ENCODE measurements around the gene ADAMTSL3.
"Not testable (repeated sequence)": the region's sequence is repeated elsewhere in the genome, so short reads cannot be mapped to it uniquely, and the experiment has no call there.

The ADAMTSL3 gene

GRCh38 chr15:83964967-83965366, 311.0 kb downstream of the ADAMTSL3 start:
- DNase-seq (ENCODE audit: low spot score): not testable (repeated sequence)

DNA sequence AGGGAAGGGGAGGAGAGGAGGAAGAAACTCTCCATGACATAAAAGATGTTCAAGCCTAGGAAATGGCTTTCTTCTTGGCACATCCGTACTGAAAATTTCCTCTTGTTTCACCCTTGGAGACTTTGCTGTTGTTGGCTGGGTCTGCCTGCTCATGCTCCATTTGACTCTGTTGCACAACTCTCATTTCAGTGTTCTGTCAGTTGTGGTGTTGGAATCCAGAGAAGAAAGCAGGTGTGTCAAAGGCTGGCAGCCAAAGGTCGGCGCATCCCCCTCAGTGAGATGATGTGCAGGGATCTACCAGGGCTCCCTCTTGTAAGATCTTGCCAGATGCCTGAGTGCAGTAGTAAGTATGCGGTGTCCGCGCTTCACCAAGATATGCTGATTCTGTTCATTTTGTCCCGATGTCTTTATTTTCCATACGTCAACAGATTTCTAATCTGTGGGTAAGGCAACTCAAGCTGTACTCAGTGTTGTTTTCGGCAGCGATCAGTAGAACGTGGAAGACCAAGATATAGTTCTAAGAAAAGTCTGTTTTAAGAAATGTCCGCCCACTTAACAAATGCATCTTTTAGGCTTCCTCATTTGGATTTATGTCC, 316.5 kb downstream of the ADAMTSL3 start:
- no peak for DNase-seq (ENCODE audit: low spot score)

DNA sequence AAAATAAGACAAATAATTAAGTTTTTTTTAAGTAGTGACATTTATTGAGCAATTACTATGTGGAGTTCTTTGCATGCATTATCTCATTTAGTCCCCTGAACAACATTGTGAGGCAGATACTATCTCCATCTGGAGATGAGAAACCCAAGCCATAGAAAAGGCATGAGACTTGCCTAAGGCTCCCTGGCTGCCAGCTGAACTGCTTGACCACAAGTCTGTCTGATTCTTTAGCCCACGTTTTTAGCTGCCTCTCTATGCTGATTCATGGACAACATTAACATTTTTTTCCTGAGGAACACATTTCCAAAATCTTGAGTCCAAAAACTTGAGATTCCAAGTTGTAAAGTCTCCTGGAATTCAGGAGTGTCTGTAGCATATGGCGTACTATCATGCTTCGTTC, 318.1 kb downstream of the ADAMTSL3 start:
- DNase-seq (ENCODE audit: low spot score): no peak

GRCh38 chr15:83973816-83974215, 319.9 kb downstream of the ADAMTSL3 start:
- DNase-seq (ENCODE audit: low spot score): no peak

DNA sequence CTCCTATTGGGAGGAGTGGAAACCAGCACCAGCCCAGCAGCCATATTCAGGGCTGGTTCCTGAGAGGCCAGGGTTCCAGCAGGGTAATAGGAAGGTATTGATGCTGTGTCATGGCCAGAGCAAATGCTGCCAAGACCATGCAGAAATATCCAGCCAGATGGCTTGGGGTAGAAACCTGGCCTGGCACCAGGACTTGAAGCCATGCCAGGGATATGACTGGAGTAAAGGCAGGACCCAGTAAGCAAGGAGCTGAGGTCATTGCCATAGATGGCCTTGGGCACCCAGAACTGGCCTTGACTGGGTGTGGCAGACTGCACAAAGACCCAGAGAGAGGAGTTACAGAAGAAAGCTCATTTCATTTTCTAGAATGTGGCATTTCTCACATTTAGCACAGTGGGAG, 324.1 kb downstream of the ADAMTSL3 start:
- no peak for DNase-seq (ENCODE audit: low spot score)

GRCh38 chr15:83978588-83978987, 324.7 kb downstream of the ADAMTSL3 start:
- no peak for DNase-seq (ENCODE audit: low spot score)

GRCh38 chr15:83980637-83981036, 326.7 kb downstream of the ADAMTSL3 start:
- no peak for DNase-seq (ENCODE audit: low spot score)

- DNase-seq (ENCODE audit: low spot score): no peak
Measured at GRCh38 chr15:83982748-83983147, 328.8 kb downstream of the ADAMTSL3 start.

- no peak for DNase-seq (ENCODE audit: low spot score)
Measured at GRCh38 chr15:83983634-83984458, 329.9 kb downstream of the ADAMTSL3 start.

- DNase-seq (ENCODE audit: low spot score): no peak
Measured at GRCh38 chr15:83984601-83985000, 330.7 kb downstream of the ADAMTSL3 start.

DNA sequence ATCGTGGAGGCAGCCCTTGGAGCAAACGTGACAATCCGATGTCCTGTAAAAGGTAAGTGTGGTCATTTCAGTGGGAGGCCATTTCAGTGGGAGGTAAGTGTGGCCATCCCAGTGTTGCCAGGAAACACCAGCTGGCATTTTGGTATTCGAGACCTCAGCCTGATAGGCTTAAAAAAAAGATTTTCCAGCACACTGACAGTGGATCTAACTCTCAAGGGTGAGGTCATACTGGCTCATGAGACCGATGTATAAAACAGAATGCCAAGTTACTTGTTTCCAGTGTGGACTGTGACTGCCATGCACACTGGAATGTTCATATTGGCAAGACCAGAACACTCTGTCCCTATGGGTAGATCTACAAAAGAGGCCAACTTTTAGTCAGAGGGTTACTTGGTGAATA, 337.2 kb downstream of the ADAMTSL3 start:
- no peak for DNase-seq (ENCODE audit: low spot score)

- DNase-seq (ENCODE audit: low spot score): no peak
Measured at GRCh38 chr15:83992324-83993031, 338.6 kb downstream of the ADAMTSL3 start.

DNA sequence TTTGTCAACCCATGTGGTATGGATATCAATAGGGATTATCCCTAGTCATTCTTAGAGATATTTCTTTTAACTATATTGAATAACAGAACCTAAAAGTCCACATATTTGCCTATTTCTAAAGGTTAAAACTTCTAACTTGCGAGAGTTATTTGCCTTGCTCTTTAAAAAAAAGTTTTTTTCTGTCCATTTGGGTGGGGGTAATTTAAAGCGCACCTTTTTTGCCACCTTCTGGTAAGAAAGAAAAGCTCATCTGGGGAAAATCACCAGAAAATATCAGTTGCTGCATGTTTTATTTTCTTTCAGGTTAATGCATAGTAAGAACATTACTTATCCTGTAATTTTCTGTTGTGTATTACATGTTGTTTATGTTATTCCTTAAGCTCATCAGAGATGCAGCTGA, 339.7 kb downstream of the ADAMTSL3 start:
- DNase-seq (ENCODE audit: low spot score): no peak

- DNase-seq (ENCODE audit: low spot score): no peak
Measured at GRCh38 chr15:83998486-83998885, 344.6 kb downstream of the ADAMTSL3 start.

GRCh38 chr15:83999396-84000135, 345.6 kb downstream of the ADAMTSL3 start:
- DNase-seq (ENCODE audit: low spot score): no peak

GRCh38 chr15:84001037-84001436, 347.1 kb downstream of the ADAMTSL3 start:
- no peak for DNase-seq (ENCODE audit: low spot score)

GRCh38 chr15:84001655-84002054, 347.7 kb downstream of the ADAMTSL3 start:
- no peak for DNase-seq (ENCODE audit: low spot score)

- DNase-seq (ENCODE audit: low spot score): no peak
Measured at GRCh38 chr15:84003791-84004503, 350.0 kb downstream of the ADAMTSL3 start.

DNA sequence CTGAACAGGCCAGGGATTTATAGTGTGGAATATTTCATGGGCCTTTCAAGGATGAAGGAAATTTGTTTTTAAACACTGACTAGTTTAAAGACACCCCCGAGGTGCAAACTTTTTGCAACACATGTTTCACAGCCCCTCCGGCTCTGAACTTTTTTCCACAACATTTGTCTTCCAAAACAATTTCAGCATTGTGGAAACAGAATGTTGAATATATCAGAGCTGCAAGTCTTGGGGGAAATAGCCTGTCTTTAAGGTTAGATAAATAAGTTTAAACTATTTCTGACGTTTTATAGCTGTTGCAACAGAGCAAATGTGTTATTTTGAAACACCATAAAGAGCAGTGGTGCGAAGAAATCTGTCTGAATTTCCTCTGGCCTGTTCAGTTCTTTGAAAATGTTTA, 352.5 kb downstream of the ADAMTSL3 start:
- DNase-seq (ENCODE audit: low spot score): no peak

DNA sequence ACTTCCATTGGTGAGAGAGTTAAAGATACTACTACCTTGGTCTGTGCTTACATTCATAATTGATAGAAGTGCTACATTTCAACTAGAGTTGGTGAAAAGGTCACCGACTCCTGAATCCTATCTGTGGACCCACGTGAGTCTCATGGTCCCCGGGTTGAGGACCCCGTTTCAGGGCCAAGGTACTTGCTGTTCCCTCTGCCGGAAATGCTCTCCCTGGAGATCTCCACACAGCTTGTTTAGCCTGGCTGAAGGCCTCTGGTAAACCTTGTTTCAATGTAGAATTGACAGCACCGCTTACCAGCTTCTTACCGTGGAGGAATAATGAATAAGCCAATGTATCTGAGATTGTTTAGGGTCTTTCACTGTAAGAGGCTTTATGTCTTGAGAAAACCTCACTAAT, 355.7 kb downstream of the ADAMTSL3 start:
- DNase-seq (ENCODE audit: low spot score): no peak

DNA sequence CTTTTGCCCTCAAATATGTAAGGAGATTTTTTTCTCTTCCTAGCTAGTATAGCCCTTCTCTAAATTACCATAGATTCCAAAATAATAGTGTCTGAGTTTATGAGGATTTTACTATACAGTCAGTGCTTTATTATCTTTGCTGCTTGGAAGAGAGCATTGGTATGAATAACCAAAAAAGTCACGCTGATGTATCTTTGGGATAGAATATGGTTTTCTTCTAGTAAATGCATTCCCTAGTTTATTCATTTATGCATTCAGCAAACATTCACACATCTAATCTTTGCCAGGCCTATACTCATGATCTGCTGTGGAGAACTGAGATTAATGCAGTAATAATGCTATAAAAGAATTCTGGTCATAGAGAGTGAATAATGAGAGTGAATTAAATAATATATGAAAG, 356.3 kb downstream of the ADAMTSL3 start:
- DNase-seq (ENCODE audit: low spot score): no peak

GRCh38 chr15:84016371-84016770, 362.4 kb downstream of the ADAMTSL3 start:
- DNase-seq (ENCODE audit: low spot score): no peak
